OCI-LY7 (cell line): Measurements from ENCODE around the gene IRF2BP2. TPM values are rescaled to one million over a fixed set of nuclear protein-coding genes. Genes with fewer than 3 reads are reported as not detected.

Source experiments
- BruUV-seq: library from RNA; stranded (reverse); fragments of 400-500 nt; replicated peaks from 2 replicates; lab custom pipeline; 2021; lab: Mats Ljungman, UMichigan
- CTCF ChIA-PET: fragments of 300-600 bp; sonication (Branson Sonifier 250); formaldehyde crosslinking; loops from one replicate; lab custom pipeline; 2022; ENCODE audit warnings: antibody characterized with exemption; ENCODE audit not compliant: unreplicated experiment; lab: Charles Lee
- POLR2A ChIA-PET: fragments of 300-600 bp; sonication (Branson Sonifier 250); formaldehyde crosslinking; loops from one replicate; lab custom pipeline; 2022; ENCODE audit warnings: antibody characterized with exemption; lab: Charles Lee
- DNase-seq: peaks from one replicate; pipeline ENCODE4 v3.0.0-alpha.2; 2015; ENCODE audit warnings: low spot score
- H2AFZ ChIP-seq: fragments of 200-600 bp; sonication (generic), shearing (Covaris generic); 2 replicates; pipeline ENCODE4 v1.6.1; 2014; ENCODE audit warnings: mild to moderate bottlenecking, antibody characterized with exemption, low read length, moderate library complexity
- H3K27ac ChIP-seq: fragments of 200-600 bp; sonication (generic); 2 replicates; pipeline ENCODE4 v1.5.1; 2014; ENCODE audit warnings: mixed run types, low read depth, mild to moderate bottlenecking, moderate library complexity, low read length, inconsistent platforms; ENCODE audit not compliant: poor library complexity, severe bottlenecking
- H3K36me3 ChIP-seq: fragments of 200-600 bp; sonication (generic); 2 replicates; pipeline ENCODE4 v1.6.1; 2014; ENCODE audit warnings: mild to moderate bottlenecking, antibody characterized with exemption, low read length, moderate library complexity, mixed read lengths; ENCODE audit not compliant: insufficient read depth
- H3K4me1 ChIP-seq: fragments of 200-600 bp; sonication (generic); 2 replicates; pipeline ENCODE4 v1.5.1; 2014; ENCODE audit warnings: mild to moderate bottlenecking, low read length; ENCODE audit not compliant: insufficient read depth, poor library complexity, severe bottlenecking
- H3K4me2 ChIP-seq: fragments of 200-600 bp; sonication (generic); 2 replicates; pipeline ENCODE4 v1.6.1; 2014; ENCODE audit warnings: mild to moderate bottlenecking, low read length
- H3K4me3 ChIP-seq: fragments of 200-600 bp; sonication (generic); 2 replicates; pipeline ENCODE4 v1.5.1; 2014; ENCODE audit warnings: mild to moderate bottlenecking, low read depth, low read length; ENCODE audit not compliant: poor library complexity, severe bottlenecking
- H3K79me2 ChIP-seq: fragments of 200-600 bp; sonication (generic); 2 replicates; pipeline ENCODE4 v1.6.1; 2016; ENCODE audit warnings: low read depth, mild to moderate bottlenecking, low read length, moderate library complexity, mixed read lengths; ENCODE audit not compliant: insufficient read depth
- H3K9me2 ChIP-seq: fragments of 200-600 bp; sonication (generic); 2 replicates; pipeline ENCODE4 v1.6.1; 2016; ENCODE audit warnings: mild to moderate bottlenecking, low read length, mixed read lengths; ENCODE audit not compliant: insufficient read depth
- H3K9me3 ChIP-seq: fragments of 200-600 bp; sonication (generic); 2 replicates; pipeline ENCODE4 v1.6.1; 2014; ENCODE audit warnings: mild to moderate bottlenecking, mixed run types, low read length, mixed read lengths
- H4K20me1 ChIP-seq: fragments of 200-600 bp; sonication (generic); 2 replicates; pipeline ENCODE4 v1.6.1; 2014; ENCODE audit warnings: mild to moderate bottlenecking, antibody characterized with exemption, low read length, moderate library complexity, mixed read lengths; ENCODE audit not compliant: insufficient read depth
- EZH2phosphoT487 ChIP-seq: fragments of 200-600 bp; sonication (generic); IDR thresholded peaks from 2 replicates; pipeline ENCODE4 v1.6.1; 2018; ENCODE audit warnings: low read depth, borderline replicate concordance, mild to moderate bottlenecking, mixed run types, antibody characterized with exemption, low read length, moderate library complexity, mixed read lengths
- intact Hi-C: fragments of 100-400 bp; cut with micrococcal nuclease; formaldehyde crosslinking; loops from one replicate; pipeline ENCODE4 v1.10.0; 2022; ENCODE audit not compliant: unreplicated experiment
- small RNA-seq: library from RNA; depleted of rRNA; stranded (forward); fragments of <200 nt; gene quantifications from one replicate; pipeline ENCODE3, GENCODE V24; 2014
- total RNA-seq, 2 experiments: library from RNA; depleted of rRNA in 1 of 2; stranded (reverse); fragments of >200 nt in 1 of 2; shearing (Covaris generic) in 1 of 2; gene quantifications; 2 replicates each; pipeline ENCODE4 v1.2.3, GENCODE V29; 2014 to 2022
- TF ChIP-seq, protein P1 (sequence below): fragments of 200-600 bp; sonication (generic); conservative IDR thresholded peaks from 2 replicates; pipeline ENCODE4 v1.5.1; 2014; ENCODE audit warnings: mild to moderate bottlenecking, antibody characterized with exemption, low read length, moderate library complexity, mixed read lengths

IRF2BP2 gene
- total RNA-seq, 2 experiments from 2014 or later, result 40.6 to 65.9 TPM

DNA sequence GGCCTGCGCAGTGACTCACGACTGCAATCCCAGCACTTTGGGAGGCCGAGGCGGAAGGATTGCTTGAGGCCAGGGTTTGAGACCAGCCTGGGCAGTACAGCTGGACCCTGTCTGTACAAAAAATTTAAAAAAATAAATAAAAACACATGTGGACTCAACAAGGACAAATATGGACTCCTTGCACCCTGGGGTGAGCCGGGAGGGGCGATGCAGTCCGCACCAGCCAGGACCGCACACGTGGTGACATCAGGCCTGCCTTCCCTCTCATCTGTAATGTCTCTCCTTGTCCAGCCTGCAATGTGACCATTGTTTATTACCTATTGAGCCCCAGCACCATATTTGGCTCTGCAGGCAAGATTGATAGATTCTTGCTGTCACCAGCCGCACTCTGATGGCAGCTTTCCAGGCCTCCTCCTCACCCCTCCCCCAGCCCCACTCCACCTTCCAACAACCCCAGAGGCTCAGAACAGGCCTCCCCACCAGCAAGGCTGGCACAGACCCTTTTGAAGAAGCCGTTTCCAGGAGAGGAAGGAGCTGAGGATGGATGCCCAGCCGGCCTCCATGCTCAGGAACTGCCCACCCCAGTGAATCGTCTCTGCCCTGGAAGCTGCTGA, 55.2 kb downstream of the IRF2BP2 start:
- no peak overlapping the region for H3K4me3 ChIP-seq
- no peaks in the 10 kb centered on the region for H3K9me2 ChIP-seq
- TF ChIP-seq EZH2phosphoT487, result no peak
- TF ChIP-seq, protein P1, sequence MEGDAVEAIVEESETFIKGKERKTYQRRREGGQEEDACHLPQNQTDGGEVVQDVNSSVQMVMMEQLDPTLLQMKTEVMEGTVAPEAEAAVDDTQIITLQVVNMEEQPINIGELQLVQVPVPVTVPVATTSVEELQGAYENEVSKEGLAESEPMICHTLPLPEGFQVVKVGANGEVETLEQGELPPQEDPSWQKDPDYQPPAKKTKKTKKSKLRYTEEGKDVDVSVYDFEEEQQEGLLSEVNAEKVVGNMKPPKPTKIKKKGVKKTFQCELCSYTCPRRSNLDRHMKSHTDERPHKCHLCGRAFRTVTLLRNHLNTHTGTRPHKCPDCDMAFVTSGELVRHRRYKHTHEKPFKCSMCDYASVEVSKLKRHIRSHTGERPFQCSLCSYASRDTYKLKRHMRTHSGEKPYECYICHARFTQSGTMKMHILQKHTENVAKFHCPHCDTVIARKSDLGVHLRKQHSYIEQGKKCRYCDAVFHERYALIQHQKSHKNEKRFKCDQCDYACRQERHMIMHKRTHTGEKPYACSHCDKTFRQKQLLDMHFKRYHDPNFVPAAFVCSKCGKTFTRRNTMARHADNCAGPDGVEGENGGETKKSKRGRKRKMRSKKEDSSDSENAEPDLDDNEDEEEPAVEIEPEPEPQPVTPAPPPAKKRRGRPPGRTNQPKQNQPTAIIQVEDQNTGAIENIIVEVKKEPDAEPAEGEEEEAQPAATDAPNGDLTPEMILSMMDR, result no peak
- H3K4me2 ChIP-seq, result no peak overlapping the region
- H3K4me1 ChIP-seq, result no peaks in the 10 kb centered on the region
- CTCF ChIA-PET, result interaction anchor here (0.6 kb wide), 1 partner anchor 536 kb away, joined by 5 read pairs; no protein-coding TSS in a partner anchor
- intact Hi-C loops, result no loop called here
- H3K79me2 ChIP-seq, result no peaks in the 10 kb centered on the region
- no peaks in the 10 kb centered on the region for H4K20me1 ChIP-seq
- H2AFZ ChIP-seq, result no peak overlapping the region
- DNase-seq, result no peak
- H3K27ac ChIP-seq, result no peak overlapping the region
- H3K36me3 ChIP-seq, result no peaks in the 10 kb centered on the region
- POLR2A ChIA-PET, result interaction anchor here (0.9 to 1.4 kb wide), 2 partner anchors 28 to 30 kb away, joined by 3 read pairs; no protein-coding TSS in a partner anchor
- no TSS peak for BruUV-seq
- no peaks in the 10 kb centered on the region for H3K9me3 ChIP-seq

Small RNAs within 50 kb of the gene (small RNA-seq; reads per million reads assigned to genes)
- 0.42 reads per million for gene RF00096

Other genes with a start within 250 kb of the IRF2BP2 start
- 40.1 and 45.5 TPM in 2 replicates for gene COA6, start 236.7 kb downstream of the IRF2BP2 start, total RNA-seq (2014; rRNA removed; shearing (Covaris generic))
- 30.7 and 35.2 TPM in 2 replicates for gene COA6, start 236.7 kb downstream of the IRF2BP2 start, total RNA-seq (2022)
- 30.0 and 30.5 TPM in 2 replicates for gene TARBP1, start 131.0 kb downstream of the IRF2BP2 start, total RNA-seq (2014; rRNA removed; shearing (Covaris generic))
- 49.8 and 61.7 TPM in 2 replicates for gene TARBP1, start 131.0 kb downstream of the IRF2BP2 start, total RNA-seq (2022)